K562 (cell line): ENCODE results near the gene NMRK1. TPM values are rescaled to one million over a fixed set of nuclear protein-coding genes. Genes with fewer than 3 reads are reported as not detected.
A peak's percentile ranks its signal among the peaks of the same experiment; 100 is the strongest.

ENCODE experiments used
- BRD4 ChIP-seq: fragments of 200-600 bp; sonication (generic); IDR thresholded peaks from 2 replicates; pipeline ENCODE4 v1.6.1; 2017; ENCODE audit warnings: inconsistent platforms
- CUX1 ChIP-seq: fragments of 200-800 bp; sonication (Bioruptor generic); IDR thresholded peaks from 2 replicates; pipeline ENCODE4 v1.6.1; 2016; ENCODE audit warnings: missing genetic modification characterization, missing compliant biosample characterization
- ELK3 ChIP-seq: fragments of 450-650 bp; formaldehyde crosslinking; IDR thresholded peaks from 2 replicates; pipeline ENCODE4 v1.4.0; 2020; ENCODE audit warnings: mild to moderate bottlenecking
- ETS2 ChIP-seq: IDR thresholded peaks from 2 replicates; pipeline ENCODE4 v1.6.1; 2016; ENCODE audit warnings: borderline replicate concordance, missing genetic modification characterization, mild to moderate bottlenecking, moderate library complexity, missing compliant biosample characterization; ENCODE audit not compliant: poor library complexity, severe bottlenecking
- ETV5 ChIP-seq: sonication (generic); formaldehyde crosslinking; IDR thresholded peaks from 2 replicates; pipeline ENCODE4 v1.4.0; 2020; ENCODE audit warnings: low read depth, mild to moderate bottlenecking, missing genetic modification reagents
- HDAC1 ChIP-seq, 2 experiments: fragments of 450-650 bp; IDR thresholded peaks; 2 replicates each; pipeline ENCODE4 v1.6.1; 2016 to 2017; ENCODE audit warnings: inconsistent platforms in 1 of 2, mild to moderate bottlenecking in 1 of 2, moderate library complexity in 1 of 2
- PBX2 ChIP-seq, 2 experiments: IDR thresholded peaks in 1 of 2; conservative IDR thresholded peaks in 1 of 2; 2 replicates each; pipeline ENCODE4 v1.6.1; 2016; ENCODE audit warnings: low read depth in 2 of 2, mild to moderate bottlenecking in 1 of 2, missing compliant biosample characterization in 1 of 2, missing genetic modification characterization in 1 of 2, moderate library complexity in 1 of 2
- SAP30 ChIP-seq: fragments of 200-600 bp; sonication (generic); IDR thresholded peaks from 2 replicates; pipeline ENCODE4 v1.6.1; 2012; ENCODE audit warnings: borderline replicate concordance, low read depth, mild to moderate bottlenecking, moderate library complexity, low read length, control low read depth, inconsistent platforms; ENCODE audit not compliant: insufficient read depth, poor library complexity, severe bottlenecking
- SMARCE1 ChIP-seq: fragments of 450-650 bp; IDR thresholded peaks from 2 replicates; pipeline ENCODE4 v1.7.1; 2016; ENCODE audit warnings: mild to moderate bottlenecking
- TAF9B ChIP-seq: fragments of 450-650 bp; IDR thresholded peaks from 2 replicates; pipeline ENCODE4 v1.6.1; 2018; ENCODE audit warnings: mild to moderate bottlenecking; ENCODE audit not compliant: partially characterized antibody
- TFAP4 ChIP-seq: sonication (generic); formaldehyde crosslinking; IDR thresholded peaks from 2 replicates; pipeline ENCODE4 v1.8.0; 2022; ENCODE audit warnings: missing genetic modification reagents, mild to moderate bottlenecking, moderate library complexity, borderline replicate concordance
- ZNF280A ChIP-seq: fragments of 450-650 bp; IDR thresholded peaks from 2 replicates; pipeline ENCODE4 v1.6.1; 2018; ENCODE audit warnings: mild to moderate bottlenecking, low read depth; ENCODE audit not compliant: partially characterized antibody
- polyA plus RNA-seq, 8 experiments: library from polyadenylated mRNA; depleted of rRNA in 4 of 8; stranded (reverse) in 5 of 8; unstranded in 3 of 8; fragments of >200 nt; fragmentation: Nextera tagmentation in 2 of 8; fragmentation: Illumina TruSeq in 1 of 8; extraction: Ambion mirVana in 2 of 8; extraction: Trizol in 1 of 8; gene quantifications; 2 replicates each; pipeline versions ENCODE4 v1.2.1 to v1.2.3, GENCODE V29; 2011 to 2014; ENCODE audit warnings: inconsistent platforms in 1 of 8, missing spikeins in 1 of 8
- total RNA-seq, 7 experiments: library from RNA; depleted of rRNA in 6 of 7; stranded (reverse); fragments of >200 nt in 6 of 7; fragmentation: Illumina TruSeq in 2 of 7; extraction: Trizol in 2 of 7; gene quantifications; 2 replicates each; pipeline versions ENCODE4 v1.2.1 to v1.2.3, GENCODE V29; 2011 to 2021; ENCODE audit warnings: low replicate concordance in 1 of 7

The NMRK1 gene
- total and polyA plus RNA-seq, 9 of the 15 experiments (the other 6 are each of a cell fraction or from before 2014, with no cell fraction given): 1.1 to 3.5 (median 1.7) TPM

GRCh38 chr9:75088646-75089372 lies 854 bp upstream of the NMRK1 start (continued):
- peak; percentile 66 for TF ChIP-seq TFAP4 (CRISPR knock-in tag)
- TF ChIP-seq ETV5 (CRISPR knock-in tag): no peak
- TF ChIP-seq ZNF280A: no peak
- peak; percentile 21; the same call in 1 of the 2 replicates for TF ChIP-seq SMARCE1
- TF ChIP-seq ELK3: no peak
- TF ChIP-seq HDAC1 (IDR thresholded peaks at IDR 0.05): 0 out of 4 replicates have a peak, but pooled peaks of 1 of the 2 experiments have one; percentile 9
- no peak for TF ChIP-seq BRD4
- TF ChIP-seq SAP30: peak; percentile 55
- TF ChIP-seq ETS2 (tag): no peak
- TF ChIP-seq PBX2 (CRISPR knock-in tag; IDR thresholded peaks at IDR 0.05; ENCODE audit: low read depth): no peak
- peak; percentile 80 for TF ChIP-seq PBX2 (tag; conservative IDR thresholded peaks at IDR 0.05; ENCODE audit: low read depth)
- no peak for TF ChIP-seq TAF9B
- TF ChIP-seq CUX1 (CRISPR knock-in tag): no peak
